ENCODE results near the gene ZNF746.

ZNF746 gene

GRCh38 chr7:149490083-149490760 is 7.4 kb downstream of the ZNF746 start:
- Histone ChIP-seq H3K4me1 (ENCODE audit: control insufficient read depth, insufficient read depth, low read length) (no peaks in the 10 kb centered on the region), H3K27ac (ENCODE audit: low read depth, low read length) (no peak overlapping the region), H3K9me3 (ENCODE audit: control insufficient read depth, insufficient read depth, low read length) (no peaks in the 10 kb centered on the region), H3K27me3 (ENCODE audit: control insufficient read depth, insufficient read depth, low read length) (no peaks in the 10 kb centered on the region), H3K9ac (ENCODE audit: low read depth, low read length) (no peak overlapping the region), H3K36me3 (ENCODE audit: control insufficient read depth, insufficient read depth, low read length) (peaks cover 83% of the 10 kb centered on the region), H3K4me3 (ENCODE audit: low read depth, low read length) (no peak overlapping the region)

DNA sequence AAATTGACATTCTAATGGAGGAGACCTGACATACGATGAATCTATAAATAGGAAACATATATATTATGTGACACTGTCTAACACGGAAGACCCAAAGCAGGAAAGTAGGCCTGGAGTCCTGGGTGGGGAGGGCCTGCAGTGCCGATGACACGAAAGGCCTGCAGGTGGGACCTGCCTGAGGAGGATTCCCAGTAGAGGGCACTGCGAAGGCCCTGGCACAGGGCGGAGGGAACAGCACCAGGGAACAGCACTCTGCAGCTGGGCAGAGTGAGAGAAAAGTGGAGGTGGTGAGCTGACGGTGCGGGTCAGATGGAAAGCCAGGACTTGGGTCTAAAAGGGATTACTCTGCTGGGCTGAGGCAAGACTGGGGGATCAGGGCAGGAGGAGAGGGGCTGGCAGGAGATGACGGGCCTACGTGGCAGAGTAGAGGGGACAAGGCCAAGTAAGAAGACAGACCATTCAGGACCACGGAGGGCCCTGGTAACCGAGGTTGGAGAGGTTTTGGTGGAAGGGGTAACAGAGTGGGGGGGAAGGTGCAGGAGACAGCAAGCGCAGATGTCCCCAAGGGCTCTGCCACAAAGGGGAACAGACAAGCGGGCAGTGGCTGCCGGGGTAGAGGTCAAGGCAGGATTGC is 8.1 kb downstream of the ZNF746 start:
- H3K27ac ChIP-seq (ENCODE audit: low read depth, low read length) = no peak overlapping the region

GRCh38 chr7:149479568-149479967 is 18.0 kb downstream of the ZNF746 start:
- Histone ChIP-seq H3K9ac (ENCODE audit: low read depth, low read length) (no peak overlapping the region), H3K36me3 (ENCODE audit: control insufficient read depth, insufficient read depth, low read length) (peaks cover 24% of the 10 kb centered on the region), H3K4me3 (ENCODE audit: low read depth, low read length) (no peak overlapping the region)

More for the DNA sequence above, 8.1 kb downstream of the ZNF746 start:
- Histone ChIP-seq H3K4me3 (ENCODE audit: low read depth, low read length) (no peak overlapping the region), H3K9me3 (ENCODE audit: control insufficient read depth, insufficient read depth, low read length) (no peaks in the 10 kb centered on the region), H3K9ac (ENCODE audit: low read depth, low read length) (no peak overlapping the region), H3K4me1 (ENCODE audit: control insufficient read depth, insufficient read depth, low read length) (no peaks in the 10 kb centered on the region), H3K36me3 (ENCODE audit: control insufficient read depth, insufficient read depth, low read length) (peaks cover 83% of the 10 kb centered on the region), H3K27me3 (ENCODE audit: control insufficient read depth, insufficient read depth, low read length) (no peaks in the 10 kb centered on the region)

GRCh38 chr7:149478754-149479153 is 18.9 kb downstream of the ZNF746 start:
- Histone ChIP-seq H3K4me1 (ENCODE audit: control insufficient read depth, insufficient read depth, low read length) (peaks cover 10% of the 10 kb centered on the region; the same call in 1 of the 2 replicates), H3K36me3 (ENCODE audit: control insufficient read depth, insufficient read depth, low read length) (peaks cover 31% of the 10 kb centered on the region)

More at GRCh38 chr7:149479568-149479967, 18.0 kb downstream of the ZNF746 start:
- Histone ChIP-seq H3K9me3 (ENCODE audit: control insufficient read depth, insufficient read depth, low read length) (peaks cover 10% of the 10 kb centered on the region), H3K27ac (ENCODE audit: low read depth, low read length) (no peak overlapping the region), H3K27me3 (ENCODE audit: control insufficient read depth, insufficient read depth, low read length) (no peaks in the 10 kb centered on the region), H3K4me1 (ENCODE audit: control insufficient read depth, insufficient read depth, low read length) (peaks cover 10% of the 10 kb centered on the region; the same call in 1 of the 2 replicates)

GRCh38 chr7:149477494-149478443 is 19.8 kb downstream of the ZNF746 start:
- H3K27ac ChIP-seq (ENCODE audit: low read depth, low read length) = no peak overlapping the region
- no peak overlapping the region for H3K4me3 ChIP-seq (ENCODE audit: low read depth, low read length)
- H3K9ac ChIP-seq (ENCODE audit: low read depth, low read length) = no peak overlapping the region
- peaks cover 41% of the 10 kb centered on the region for H3K36me3 ChIP-seq (ENCODE audit: control insufficient read depth, insufficient read depth, low read length)
- H3K4me1 ChIP-seq (ENCODE audit: control insufficient read depth, insufficient read depth, low read length) = peaks cover 10% of the 10 kb centered on the region; the same call in 1 of the 2 replicates
- no peaks in the 10 kb centered on the region for H3K27me3 ChIP-seq (ENCODE audit: control insufficient read depth, insufficient read depth, low read length)
- peaks cover 10% of the 10 kb centered on the region for H3K9me3 ChIP-seq (ENCODE audit: control insufficient read depth, insufficient read depth, low read length)

More at GRCh38 chr7:149478754-149479153, 18.9 kb downstream of the ZNF746 start:
- H3K4me3 ChIP-seq (ENCODE audit: low read depth, low read length) = no peak overlapping the region
- H3K27me3 ChIP-seq (ENCODE audit: control insufficient read depth, insufficient read depth, low read length) = no peaks in the 10 kb centered on the region
- no peak overlapping the region for H3K27ac ChIP-seq (ENCODE audit: low read depth, low read length)
- H3K9ac ChIP-seq (ENCODE audit: low read depth, low read length) = no peak overlapping the region
- H3K9me3 ChIP-seq (ENCODE audit: control insufficient read depth, insufficient read depth, low read length) = peaks cover 10% of the 10 kb centered on the region

GRCh38 chr7:149476791-149477190 is 20.8 kb downstream of the ZNF746 start:
- H3K36me3 ChIP-seq (ENCODE audit: control insufficient read depth, insufficient read depth, low read length) = peaks cover 42% of the 10 kb centered on the region
- H3K27me3 ChIP-seq (ENCODE audit: control insufficient read depth, insufficient read depth, low read length) = no peaks in the 10 kb centered on the region
- H3K9me3 ChIP-seq (ENCODE audit: control insufficient read depth, insufficient read depth, low read length) = peaks cover 10% of the 10 kb centered on the region
- peaks cover 10% of the 10 kb centered on the region; the same call in 1 of the 2 replicates for H3K4me1 ChIP-seq (ENCODE audit: control insufficient read depth, insufficient read depth, low read length)
- H3K27ac ChIP-seq (ENCODE audit: low read depth, low read length) = no peak overlapping the region
- H3K4me3 ChIP-seq (ENCODE audit: low read depth, low read length) = no peak overlapping the region
- H3K9ac ChIP-seq (ENCODE audit: low read depth, low read length) = no peak overlapping the region

GRCh38 chr7:149475121-149476045 is 22.2 kb downstream of the ZNF746 start:
- H3K9ac ChIP-seq (ENCODE audit: low read depth, low read length) = no peak overlapping the region
- H3K4me1 ChIP-seq (ENCODE audit: control insufficient read depth, insufficient read depth, low read length) = peaks cover 10% of the 10 kb centered on the region; the same call in 1 of the 2 replicates
- H3K9me3 ChIP-seq (ENCODE audit: control insufficient read depth, insufficient read depth, low read length) = peaks cover 10% of the 10 kb centered on the region
- H3K27ac ChIP-seq (ENCODE audit: low read depth, low read length) = no peak overlapping the region
- no peak overlapping the region for H3K4me3 ChIP-seq (ENCODE audit: low read depth, low read length)
- no peaks in the 10 kb centered on the region for H3K27me3 ChIP-seq (ENCODE audit: control insufficient read depth, insufficient read depth, low read length)
- H3K36me3 ChIP-seq (ENCODE audit: control insufficient read depth, insufficient read depth, low read length) = peaks cover 42% of the 10 kb centered on the region

DNA sequence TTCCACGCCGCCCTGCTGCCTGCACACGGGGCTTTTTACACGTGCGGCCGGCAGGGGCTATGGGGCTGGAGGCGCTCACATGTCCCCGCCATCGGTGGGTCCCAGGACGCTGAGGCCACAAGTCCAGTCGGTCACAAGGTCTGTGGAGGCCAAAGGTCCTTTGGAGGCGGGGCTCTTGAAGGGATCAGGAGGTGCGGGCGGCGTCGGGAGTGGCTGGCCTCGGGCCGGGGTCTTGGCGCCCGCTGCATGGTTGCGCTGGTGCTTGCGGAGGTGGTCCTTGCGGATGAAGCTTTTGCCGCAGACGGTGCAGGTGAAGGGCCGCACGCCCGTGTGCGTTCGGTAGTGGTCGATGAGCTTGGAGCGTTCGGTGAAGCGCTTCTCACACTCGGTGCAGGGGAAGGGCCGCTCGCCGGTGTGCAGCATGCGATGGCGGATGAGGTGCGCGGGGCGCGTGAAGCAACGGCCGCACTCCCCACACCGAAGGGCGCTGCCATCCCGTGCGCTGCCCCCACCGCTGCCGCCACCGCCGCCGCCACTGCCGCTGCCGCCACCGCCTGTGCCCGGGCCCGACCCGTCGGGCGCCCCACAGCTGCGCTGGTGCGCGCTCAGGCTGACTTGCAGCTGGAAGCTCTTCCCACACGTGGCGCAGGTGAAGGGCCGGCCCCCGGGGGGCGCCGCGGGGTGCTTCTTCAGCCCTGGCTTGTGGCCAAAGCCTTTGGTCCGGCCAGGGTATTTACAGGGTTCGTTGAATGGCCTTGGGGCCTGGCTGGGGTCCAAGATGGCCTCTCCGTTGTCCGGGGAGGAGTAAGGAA is 23.1 kb downstream of the ZNF746 start:
- Histone ChIP-seq H3K4me1 (ENCODE audit: control insufficient read depth, insufficient read depth, low read length) (peaks cover 10% of the 10 kb centered on the region; the same call in 1 of the 2 replicates), H3K9me3 (ENCODE audit: control insufficient read depth, insufficient read depth, low read length) (peaks cover 8% of the 10 kb centered on the region), H3K36me3 (ENCODE audit: control insufficient read depth, insufficient read depth, low read length) (peaks cover 37% of the 10 kb centered on the region), H3K27me3 (ENCODE audit: control insufficient read depth, insufficient read depth, low read length) (no peaks in the 10 kb centered on the region), H3K27ac (ENCODE audit: low read depth, low read length) (no peak overlapping the region), H3K9ac (ENCODE audit: low read depth, low read length) (no peak overlapping the region), H3K4me3 (ENCODE audit: low read depth, low read length) (no peak overlapping the region)

DNA sequence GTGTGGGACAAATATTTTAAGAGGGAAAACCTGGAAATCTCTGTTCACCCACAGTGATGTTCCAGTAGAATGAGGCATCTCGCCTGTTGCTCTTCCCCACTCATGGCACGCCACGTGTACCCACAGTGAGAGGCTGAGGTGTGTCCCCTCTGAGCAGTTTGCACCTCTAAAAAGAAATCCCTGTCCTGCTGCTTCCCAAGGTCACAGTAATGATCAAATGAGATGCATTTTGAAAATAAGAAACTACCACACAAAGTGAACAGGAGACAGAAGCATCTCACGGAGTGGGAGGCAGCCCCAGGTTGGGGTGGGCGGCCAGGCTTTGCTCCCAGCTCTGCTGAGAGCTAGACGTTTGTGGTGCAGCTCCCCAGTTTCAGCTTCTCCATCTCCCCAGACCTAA is 24.4 kb downstream of the ZNF746 start:
- peaks cover 35% of the 10 kb centered on the region for H3K36me3 ChIP-seq (ENCODE audit: control insufficient read depth, insufficient read depth, low read length)
- H3K4me3 ChIP-seq (ENCODE audit: low read depth, low read length) = no peak overlapping the region
- H3K9me3 ChIP-seq (ENCODE audit: control insufficient read depth, insufficient read depth, low read length) = no peaks in the 10 kb centered on the region
- no peak overlapping the region for H3K9ac ChIP-seq (ENCODE audit: low read depth, low read length)
- no peak overlapping the region for H3K27ac ChIP-seq (ENCODE audit: low read depth, low read length)
- peaks cover 8% of the 10 kb centered on the region; the same call in 1 of the 2 replicates for H3K4me1 ChIP-seq (ENCODE audit: control insufficient read depth, insufficient read depth, low read length)
- no peaks in the 10 kb centered on the region for H3K27me3 ChIP-seq (ENCODE audit: control insufficient read depth, insufficient read depth, low read length)

Data from HUES48 (cell line).